Endothelial cell (in vitro differentiated cells): ENCODE data around the gene KCNMA1. TPM values are rescaled to one million over a fixed set of nuclear protein-coding genes. Genes with fewer than 3 reads are reported as not detected.
A peak's percentile ranks its signal among the peaks of the same experiment; 100 is the strongest.

Source experiments
- DNase-seq: peaks from one replicate; pipeline ENCODE4 v3.0.0; 2021; ENCODE audit warnings: low spot score
- H3K27ac Mint-ChIP-seq: one replicate; pipeline ENCODE4 v1.8.0; 2021; ENCODE audit warnings: mixed read lengths, inconsistent platforms; ENCODE audit not compliant: unreplicated experiment
- H3K27me3 Mint-ChIP-seq: one replicate; pipeline ENCODE4 v1.8.0; 2021; ENCODE audit warnings: mild to moderate bottlenecking, moderate library complexity, mixed read lengths, inconsistent platforms; ENCODE audit not compliant: unreplicated experiment
- H3K36me3 Mint-ChIP-seq: one replicate; pipeline ENCODE4 v1.8.0; 2021; ENCODE audit warnings: mild to moderate bottlenecking, low read depth, mixed read lengths, inconsistent platforms; ENCODE audit not compliant: unreplicated experiment
- H3K4me1 Mint-ChIP-seq: one replicate; pipeline ENCODE4 v1.8.0; 2021; ENCODE audit warnings: mild to moderate bottlenecking, mixed read lengths, inconsistent platforms; ENCODE audit not compliant: unreplicated experiment
- H3K4me3 Mint-ChIP-seq: one replicate; pipeline ENCODE4 v1.8.0; 2021; ENCODE audit warnings: mild to moderate bottlenecking, mixed read lengths, inconsistent platforms; ENCODE audit not compliant: unreplicated experiment
- H3K9me3 Mint-ChIP-seq: one replicate; pipeline ENCODE4 v1.8.0; 2021; ENCODE audit warnings: mixed read lengths, inconsistent platforms; ENCODE audit not compliant: unreplicated experiment
- CTCF ChIP-seq: fragments of 200-600 bp; sonication (generic); IDR thresholded peaks from one replicate; pipeline ENCODE4 v1.5.0; 2021; ENCODE audit warnings: antibody characterized with exemption; ENCODE audit not compliant: unreplicated experiment
- total RNA-seq: library from RNA; stranded (reverse); fragmentation: NEBNext Ultra II Directional; extraction: Animal tissue kit (Norgen Biotek cat#: 25700); gene quantifications from one replicate; pipeline ENCODE4 v1.2.1, GENCODE V29; 2021; ENCODE audit not compliant: unreplicated experiment

The KCNMA1 gene
- total RNA-seq, 1 donor from 2014 or later: 5.1 TPM

GRCh38 chr10:77043420-77043763, 594.2 kb downstream of the KCNMA1 start:
- Mint-ChIP-seq H3K27me3 (no peaks in the 10 kb centered on the region), H3K4me1 (peaks cover 15% of the 10 kb centered on the region), H3K36me3 (no peaks in the 10 kb centered on the region), H3K9me3 (no peaks in the 10 kb centered on the region), H3K27ac (no peak overlapping the region), H3K4me3 (no peak overlapping the region)
- DNase-seq: no peak
- no peak for TF ChIP-seq CTCF

- no peak for TF ChIP-seq CTCF
- Mint-ChIP-seq H3K9me3 (no peaks in the 10 kb centered on the region), H3K27ac (no peak overlapping the region), H3K4me1 (peaks cover 15% of the 10 kb centered on the region), H3K36me3 (no peaks in the 10 kb centered on the region), H3K4me3 (no peak overlapping the region), H3K27me3 (no peaks in the 10 kb centered on the region)
- no peak for DNase-seq
Measured at GRCh38 chr10:77042706-77043419, 594.7 kb downstream of the KCNMA1 start.

GRCh38 chr10:77041636-77042258, 595.9 kb downstream of the KCNMA1 start:
- H3K27me3 Mint-ChIP-seq: peaks cover 2% of the 10 kb centered on the region
- DNase-seq: peak; percentile 19
- H3K36me3 Mint-ChIP-seq: no peaks in the 10 kb centered on the region
- no peak overlapping the region for H3K4me3 Mint-ChIP-seq
- H3K27ac Mint-ChIP-seq: peak overlapping the region; percentile 76
- no peak for TF ChIP-seq CTCF
- H3K9me3 Mint-ChIP-seq: no peaks in the 10 kb centered on the region
- H3K4me1 Mint-ChIP-seq: peaks cover 15% of the 10 kb centered on the region

GRCh38 chr10:77038407-77038806, 599.2 kb downstream of the KCNMA1 start:
- no peak for TF ChIP-seq CTCF
- H3K9me3 Mint-ChIP-seq: no peaks in the 10 kb centered on the region
- H3K4me1 Mint-ChIP-seq: peaks cover 23% of the 10 kb centered on the region
- no peaks in the 10 kb centered on the region for H3K36me3 Mint-ChIP-seq
- no peak overlapping the region for H3K27ac Mint-ChIP-seq
- H3K27me3 Mint-ChIP-seq: peaks cover 2% of the 10 kb centered on the region
- DNase-seq: no peak
- H3K4me3 Mint-ChIP-seq: no peak overlapping the region

- Mint-ChIP-seq H3K36me3 (no peaks in the 10 kb centered on the region), H3K4me1 (peaks cover 24% of the 10 kb centered on the region), H3K27me3 (peaks cover 2% of the 10 kb centered on the region), H3K27ac (no peak overlapping the region), H3K9me3 (no peaks in the 10 kb centered on the region), H3K4me3 (no peak overlapping the region)
- no peak for TF ChIP-seq CTCF
- no peak for DNase-seq
Measured at GRCh38 chr10:77037735-77038403, 599.7 kb downstream of the KCNMA1 start.
